UCSD-AML1 (cell line): Measurements from ENCODE around the gene C2orf49.
A peak's percentile ranks its signal among the peaks of the same experiment; 100 is the strongest.

Experiments used
- DNase-seq: peaks from one replicate; lab custom pipeline; 2025; ENCODE audit not compliant: unreplicated experiment; lab: John Stamatoyannopoulos, UW

The C2orf49 gene

GRCh38 chr2:105358593-105358992, 21.3 kb downstream of the C2orf49 start:
- no peak for DNase-seq

GRCh38 chr2:105361102-105361889, 24.0 kb downstream of the C2orf49 start:
- no peak for DNase-seq

- DNase-seq, result no peak
Measured at GRCh38 chr2:105362862-105363591, 25.7 kb downstream of the C2orf49 start.

GRCh38 chr2:105364436-105365139, 27.2 kb downstream of the C2orf49 start:
- DNase-seq, result no peak

- no peak for DNase-seq
Measured at GRCh38 chr2:105365206-105365605, 27.9 kb downstream of the C2orf49 start.

- DNase-seq, result no peak
Measured at GRCh38 chr2:105368759-105369408, 31.5 kb downstream of the C2orf49 start.

GRCh38 chr2:105369777-105370690, 32.7 kb downstream of the C2orf49 start:
- DNase-seq, result peak; percentile 81

GRCh38 chr2:105371156-105371555, 33.8 kb downstream of the C2orf49 start:
- no peak for DNase-seq

GRCh38 chr2:105371810-105372209, 34.5 kb downstream of the C2orf49 start:
- no peak for DNase-seq

GRCh38 chr2:105373344-105373781, 36.0 kb downstream of the C2orf49 start:
- DNase-seq, result no peak

GRCh38 chr2:105373895-105374401, 36.6 kb downstream of the C2orf49 start:
- DNase-seq, result no peak

GRCh38 chr2:105375001-105375561, 37.7 kb downstream of the C2orf49 start:
- DNase-seq, result no peak

- no peak for DNase-seq
Measured at GRCh38 chr2:105376010-105376409, 38.7 kb downstream of the C2orf49 start.

GRCh38 chr2:105376789-105377240, 39.5 kb downstream of the C2orf49 start:
- no peak for DNase-seq

- DNase-seq, result no peak
Measured at GRCh38 chr2:105377871-105378270, 40.5 kb downstream of the C2orf49 start.

GRCh38 chr2:105378276-105378840, 41.0 kb downstream of the C2orf49 start:
- DNase-seq, result no peak

GRCh38 chr2:105378921-105379383, 41.6 kb downstream of the C2orf49 start:
- DNase-seq, result no peak

GRCh38 chr2:105379741-105380186, 42.4 kb downstream of the C2orf49 start:
- DNase-seq, result no peak
